Astrocyte (in vitro differentiated cells and primary cell): ENCODE results near the gene SAMD14.

Experiments
- CTCF ChIP-seq: IDR thresholded peaks from 2 replicates; pipeline ENCODE4 v1.5.1; 2011; ENCODE audit warnings: low read depth, mild to moderate bottlenecking, inconsistent platforms, low read length, moderate library complexity; ENCODE audit not compliant: insufficient read depth
- EZH2 ChIP-seq: IDR thresholded peaks from 2 replicates; pipeline ENCODE4 v1.6.1; 2012; ENCODE audit warnings: mild to moderate bottlenecking, low read length, inconsistent platforms; ENCODE audit not compliant: insufficient read depth

GRCh38 chr17:50096092-50096491, 33.9 kb downstream of the SAMD14 start:
- no peak for TF ChIP-seq CTCF
- TF ChIP-seq EZH2, result no peak
